T-helper 1 cell treated with Interleukin-12 subunit alpha and Interleukin-12 subunit beta and Interleukin-4 antibody, amounts not matched to agents 30 μg/mL and 1 μg/mL, for 36 hours (primary cell): ENCODE results near the gene TLR9.

Source experiments
- H3K27ac Mint-ChIP-seq: one replicate; pipeline ENCODE4 v1.8.0; 2021; ENCODE audit warnings: mild to moderate bottlenecking, mixed read lengths
- H3K27me3 Mint-ChIP-seq: one replicate; pipeline ENCODE4 v1.8.0; 2021; ENCODE audit warnings: low read depth, mixed read lengths
- H3K36me3 Mint-ChIP-seq: one replicate; pipeline ENCODE4 v1.8.0; 2021; ENCODE audit warnings: low read depth, mixed read lengths
- H3K4me1 Mint-ChIP-seq: one replicate; pipeline ENCODE4 v1.8.0; 2021; ENCODE audit warnings: low read depth, mixed read lengths
- H3K4me3 Mint-ChIP-seq: one replicate; pipeline ENCODE4 v1.8.0; 2021; ENCODE audit warnings: mild to moderate bottlenecking, moderate library complexity, mixed read lengths
- H3K9me3 Mint-ChIP-seq: one replicate; pipeline ENCODE4 v1.8.0; 2021; ENCODE audit warnings: mixed read lengths

TLR9 gene

GRCh38 chr3:52174896-52175295 lies 50.5 kb downstream of the TLR9 start:
- H3K27me3 Mint-ChIP-seq = no peaks in the 10 kb centered on the region
- no peak overlapping the region for H3K27ac Mint-ChIP-seq
- no peak overlapping the region for H3K4me3 Mint-ChIP-seq
- H3K36me3 Mint-ChIP-seq = no peaks in the 10 kb centered on the region
- no peaks in the 10 kb centered on the region for H3K9me3 Mint-ChIP-seq
- peaks cover 6% of the 10 kb centered on the region for H3K4me1 Mint-ChIP-seq

DNA sequence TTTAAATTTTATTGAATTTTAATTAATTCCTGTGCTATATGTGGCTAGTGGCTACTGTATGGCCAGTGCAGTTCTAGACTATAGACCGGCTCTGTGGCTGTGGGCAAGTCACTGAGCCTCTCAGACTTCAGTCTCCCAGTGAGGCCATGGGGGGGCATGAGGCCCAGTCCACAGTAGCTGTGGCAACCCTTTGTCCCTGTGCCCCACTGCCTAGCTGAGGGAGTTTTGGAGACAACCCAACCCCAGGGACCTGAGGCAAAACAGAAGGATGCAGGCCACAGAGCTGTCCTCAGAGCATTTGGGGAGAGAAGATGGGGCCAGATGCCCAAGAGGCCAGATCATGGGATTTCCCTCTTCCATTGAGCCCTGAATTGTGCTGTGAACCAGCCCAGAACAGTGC lies 52.3 kb downstream of the TLR9 start:
- no peak overlapping the region for H3K27ac Mint-ChIP-seq
- no peaks in the 10 kb centered on the region for H3K27me3 Mint-ChIP-seq
- H3K4me3 Mint-ChIP-seq = no peak overlapping the region
- no peaks in the 10 kb centered on the region for H3K9me3 Mint-ChIP-seq
- H3K4me1 Mint-ChIP-seq = peaks cover 6% of the 10 kb centered on the region
- no peaks in the 10 kb centered on the region for H3K36me3 Mint-ChIP-seq

- Mint-ChIP-seq H3K27ac (no peak overlapping the region), H3K27me3 (no peaks in the 10 kb centered on the region), H3K4me3 (no peak overlapping the region), H3K4me1 (peaks cover 6% of the 10 kb centered on the region), H3K36me3 (no peaks in the 10 kb centered on the region), H3K9me3 (no peaks in the 10 kb centered on the region)
These were observed 53.1 kb downstream of the TLR9 start for GRCh38 chr3:52172262-52172757.

DNA sequence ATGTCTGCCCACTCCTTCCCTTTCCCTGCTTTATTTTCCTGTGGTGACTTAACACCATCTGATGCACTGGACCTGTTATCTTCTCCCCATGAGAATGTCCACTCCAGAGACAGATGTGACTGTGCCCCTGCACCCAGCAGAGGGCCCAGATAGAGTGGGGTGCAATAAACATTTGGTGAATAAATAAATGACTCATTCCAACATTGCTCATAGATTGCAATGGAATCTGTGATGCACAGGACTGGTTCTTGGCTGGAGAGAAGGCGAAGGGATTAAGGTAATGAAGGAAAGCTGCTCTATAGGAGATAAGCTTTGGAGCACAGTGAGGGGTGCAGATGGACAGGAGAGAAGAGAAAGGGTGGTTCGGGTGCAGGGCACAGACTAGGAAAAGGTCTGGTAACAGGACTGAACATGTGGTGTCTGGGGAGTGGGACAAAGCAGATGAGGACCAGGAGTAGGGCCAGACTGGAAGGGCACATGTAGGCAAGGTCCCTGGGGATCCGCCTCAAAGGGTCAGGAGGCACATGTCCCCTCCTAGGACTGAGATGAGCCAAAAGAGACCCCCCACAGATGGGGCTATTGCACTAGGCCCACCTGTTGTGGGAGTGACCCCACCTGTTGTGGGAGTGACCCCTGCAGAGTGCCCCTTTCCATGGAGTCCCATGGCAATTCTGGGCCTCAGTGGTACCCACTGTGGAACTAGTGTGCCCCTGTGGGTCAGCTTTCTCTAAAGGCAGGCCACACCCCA lies 53.8 kb downstream of the TLR9 start:
- Mint-ChIP-seq H3K4me1 (peaks cover 6% of the 10 kb centered on the region), H3K27ac (no peak overlapping the region), H3K27me3 (no peaks in the 10 kb centered on the region), H3K4me3 (no peak overlapping the region), H3K36me3 (no peaks in the 10 kb centered on the region), H3K9me3 (no peaks in the 10 kb centered on the region)
